Effector CD8-positive, alpha-beta T cell (primary cell): ENCODE measurements around the gene GRAMD2B.
"Not testable (repeated sequence)": the region's sequence is repeated elsewhere in the genome, so short reads cannot be mapped to it uniquely, and the experiment has no call there.

Experiments
- DNase-seq: peaks from one replicate; lab custom pipeline; 2025; lab: John Stamatoyannopoulos, UW
- total RNA-seq, 4 experiments: gene quantifications; one replicate each; lab custom pipeline; 2026; lab: John Stamatoyannopoulos, UW

The GRAMD2B gene, protein sequence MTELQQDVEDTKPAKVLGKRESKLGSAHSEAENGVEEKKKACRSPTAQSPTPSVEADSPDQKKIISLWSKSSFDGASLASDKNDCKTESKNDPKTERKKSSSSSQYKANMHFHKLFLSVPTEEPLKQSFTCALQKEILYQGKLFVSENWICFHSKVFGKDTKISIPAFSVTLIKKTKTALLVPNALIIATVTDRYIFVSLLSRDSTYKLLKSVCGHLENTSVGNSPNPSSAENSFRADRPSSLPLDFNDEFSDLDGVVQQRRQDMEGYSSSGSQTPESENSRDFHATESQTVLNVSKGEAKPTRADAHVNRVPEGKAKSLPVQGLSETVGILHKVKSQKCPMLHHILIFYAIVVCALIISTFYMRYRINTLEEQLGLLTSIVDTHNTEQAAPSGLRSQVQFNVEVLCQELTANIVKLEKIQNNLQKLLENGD
- 5.9 to 17.1 (median 8.8) reads per million in 4 experiments for total RNA-seq

DNA sequence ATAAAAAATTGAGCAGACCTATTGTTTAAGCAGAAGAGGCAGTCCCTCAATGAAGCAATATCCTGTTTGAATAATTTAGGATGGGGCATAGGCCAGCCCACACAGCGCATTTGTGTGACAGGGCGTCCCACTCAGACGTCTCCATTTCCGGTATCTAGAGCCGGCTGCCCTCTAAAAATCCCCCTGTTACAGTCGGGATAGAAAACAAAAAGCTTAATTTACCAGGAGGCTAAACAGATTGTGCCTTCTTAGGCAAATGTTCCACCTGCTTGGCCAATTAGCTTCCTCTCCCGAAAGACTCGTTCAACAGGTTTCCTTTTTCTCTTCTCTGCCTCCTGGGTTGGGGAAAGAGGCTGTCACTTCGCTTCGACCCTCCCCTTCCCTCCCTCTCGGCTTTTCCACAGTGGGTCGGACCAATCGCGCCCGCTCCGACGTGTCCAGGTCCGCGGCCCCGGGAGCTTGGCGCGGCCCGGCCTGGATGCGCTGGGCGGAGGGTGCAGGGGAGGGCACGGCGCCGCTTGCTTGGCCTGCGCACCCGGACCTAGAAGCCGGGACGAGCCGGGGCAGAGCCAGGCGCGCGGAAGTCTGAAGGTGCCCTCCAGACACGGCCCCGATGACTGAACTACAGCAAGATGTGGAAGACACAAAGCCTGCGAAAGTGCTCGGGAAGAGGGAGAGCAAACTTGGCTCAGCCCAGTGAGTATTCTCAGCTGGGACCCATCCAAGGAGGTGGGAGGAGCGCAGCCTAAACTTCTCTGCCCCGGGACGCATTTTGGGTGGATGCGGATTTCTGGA, at the start of gene GRAMD2B:
GRAMD2B (plus strand) TSS at position 416 of the 795 bp plus-strand sequence; CDS start at position 614, 198 bp downstream.
- peak; percentile 52 for DNase-seq

DNA sequence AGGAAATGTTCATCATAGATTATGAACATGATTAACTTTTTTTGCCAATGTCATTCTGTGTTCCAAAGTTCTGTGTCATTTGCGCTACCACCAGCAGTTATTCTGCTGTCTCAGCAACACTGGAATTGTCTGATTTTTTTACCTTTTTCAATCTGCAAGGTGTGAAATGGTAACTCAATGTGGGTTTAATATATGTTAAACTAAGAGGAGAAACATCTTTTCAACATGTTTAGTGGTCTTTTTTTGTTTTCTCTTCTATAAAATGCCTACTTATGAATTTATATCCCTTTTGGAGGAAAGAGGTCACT, 49.1 kb upstream of the GRAMD2B start:
- DNase-seq, result no peak

DNA sequence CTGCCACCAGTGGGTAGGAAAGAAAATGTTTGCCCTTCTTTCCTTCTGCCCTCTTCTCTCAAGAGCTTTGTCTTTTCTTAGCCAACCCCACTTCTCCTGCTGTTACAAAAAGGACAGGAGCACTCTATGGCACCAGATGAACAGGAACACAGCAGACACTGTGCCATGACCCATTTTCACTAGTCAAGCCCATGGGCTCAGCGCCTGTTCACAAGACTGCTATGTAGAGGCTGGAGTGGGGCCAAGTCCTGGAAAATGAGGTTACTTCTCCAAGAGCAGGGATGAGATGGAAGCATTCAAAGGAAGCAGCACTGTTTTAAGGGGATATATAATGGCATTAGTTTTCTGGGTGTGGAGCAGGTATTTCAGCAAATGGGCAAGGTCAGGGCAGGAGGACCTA, 46.8 kb upstream of the GRAMD2B start:
- DNase-seq, result no peak

DNA sequence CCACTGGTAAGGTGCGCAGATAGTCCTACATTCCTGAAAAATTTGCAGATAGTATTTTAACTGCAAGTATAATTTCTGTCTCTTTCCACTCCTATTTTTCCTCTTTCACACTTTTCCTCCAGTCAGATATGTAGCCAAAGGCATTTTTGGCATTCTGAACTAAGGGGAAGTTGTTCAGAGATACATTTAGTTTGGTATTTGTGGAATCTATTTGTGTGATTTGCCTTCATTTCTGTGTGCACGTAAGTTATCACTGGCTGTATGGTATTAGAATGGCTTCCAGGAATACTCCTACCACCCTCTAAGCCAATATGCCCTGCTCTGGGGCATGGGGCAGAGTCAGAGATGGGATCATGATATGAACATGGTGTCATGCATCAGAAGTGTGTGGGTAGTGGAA, 45.8 kb upstream of the GRAMD2B start:
- DNase-seq, result no peak

DNA sequence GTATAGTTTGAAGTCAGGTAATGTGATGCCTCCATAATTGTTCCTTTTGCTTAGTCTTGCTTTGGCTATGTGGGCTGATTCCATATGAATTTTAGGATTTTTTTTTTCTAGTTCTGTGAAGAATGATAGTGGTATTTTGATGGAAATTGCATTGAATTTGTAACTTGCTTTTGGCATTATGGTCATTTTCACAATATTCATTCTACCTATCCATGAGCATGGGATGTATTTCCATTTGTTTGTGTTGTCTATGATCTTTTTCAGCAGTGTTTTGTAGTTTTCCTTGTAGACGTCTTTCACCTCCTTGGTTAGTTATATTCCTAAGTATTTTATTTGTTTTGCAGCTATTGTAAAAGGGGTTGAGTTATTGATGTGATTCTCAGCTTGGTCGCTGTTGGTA, 42.9 kb upstream of the GRAMD2B start:
- DNase-seq, result not testable (repeated sequence)

DNA sequence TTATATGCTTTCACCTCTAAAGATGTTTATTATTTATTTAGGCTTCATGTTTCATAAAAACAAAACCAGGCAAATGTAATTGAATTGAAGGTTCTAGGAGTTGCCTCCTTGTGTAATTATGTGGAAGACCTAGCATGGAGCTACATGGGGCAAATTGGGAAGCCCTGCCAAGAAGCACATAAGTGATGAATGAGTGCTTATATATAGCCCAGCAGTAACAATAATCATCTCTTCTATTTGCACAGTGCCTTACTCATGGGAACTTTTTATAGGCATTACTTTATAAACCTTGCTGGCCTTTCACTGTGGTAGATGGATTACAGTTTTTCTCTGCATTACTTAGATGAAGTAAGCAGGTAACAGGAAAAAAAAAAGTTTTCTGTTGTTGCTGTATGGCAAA, 40.0 kb upstream of the GRAMD2B start:
- no peak for DNase-seq

DNA sequence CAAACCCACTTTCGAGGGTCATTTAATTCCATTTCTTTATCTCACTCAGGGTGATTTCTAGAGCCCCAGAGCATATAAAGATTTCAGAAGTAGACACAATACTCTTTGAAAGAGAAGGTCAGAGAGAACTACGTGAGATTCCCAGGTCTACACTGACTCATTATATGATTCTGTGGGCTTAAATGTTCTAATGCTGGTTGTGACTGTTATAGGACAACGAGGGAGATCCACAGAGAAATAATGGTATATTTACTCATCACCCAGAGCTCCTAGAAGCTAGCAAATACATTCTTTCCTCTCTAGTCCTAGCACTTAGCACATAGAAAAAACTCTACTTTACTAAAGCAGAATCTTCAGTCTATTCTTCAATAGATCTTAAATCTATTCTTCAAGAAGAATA, 39.4 kb upstream of the GRAMD2B start:
- no peak for DNase-seq

DNA sequence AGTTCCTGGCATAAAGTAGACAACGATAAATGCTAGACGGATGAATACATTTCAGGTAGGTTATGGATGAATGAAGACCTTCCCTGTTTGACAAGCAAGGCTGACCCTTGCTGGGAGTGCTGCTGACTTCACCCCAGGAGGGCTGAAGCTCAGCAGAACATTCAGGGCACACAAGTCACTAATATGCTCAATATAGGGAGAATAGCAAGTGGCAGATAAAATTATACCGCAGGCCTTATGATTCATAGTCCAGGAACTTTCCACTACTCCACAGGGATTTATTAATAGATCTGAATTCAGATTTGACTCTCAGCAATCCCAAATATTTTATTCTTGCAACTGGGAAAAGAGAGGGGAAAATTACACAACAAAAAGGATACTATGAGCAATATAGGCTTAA, 38.2 kb upstream of the GRAMD2B start:
- DNase-seq, result no peak

DNA sequence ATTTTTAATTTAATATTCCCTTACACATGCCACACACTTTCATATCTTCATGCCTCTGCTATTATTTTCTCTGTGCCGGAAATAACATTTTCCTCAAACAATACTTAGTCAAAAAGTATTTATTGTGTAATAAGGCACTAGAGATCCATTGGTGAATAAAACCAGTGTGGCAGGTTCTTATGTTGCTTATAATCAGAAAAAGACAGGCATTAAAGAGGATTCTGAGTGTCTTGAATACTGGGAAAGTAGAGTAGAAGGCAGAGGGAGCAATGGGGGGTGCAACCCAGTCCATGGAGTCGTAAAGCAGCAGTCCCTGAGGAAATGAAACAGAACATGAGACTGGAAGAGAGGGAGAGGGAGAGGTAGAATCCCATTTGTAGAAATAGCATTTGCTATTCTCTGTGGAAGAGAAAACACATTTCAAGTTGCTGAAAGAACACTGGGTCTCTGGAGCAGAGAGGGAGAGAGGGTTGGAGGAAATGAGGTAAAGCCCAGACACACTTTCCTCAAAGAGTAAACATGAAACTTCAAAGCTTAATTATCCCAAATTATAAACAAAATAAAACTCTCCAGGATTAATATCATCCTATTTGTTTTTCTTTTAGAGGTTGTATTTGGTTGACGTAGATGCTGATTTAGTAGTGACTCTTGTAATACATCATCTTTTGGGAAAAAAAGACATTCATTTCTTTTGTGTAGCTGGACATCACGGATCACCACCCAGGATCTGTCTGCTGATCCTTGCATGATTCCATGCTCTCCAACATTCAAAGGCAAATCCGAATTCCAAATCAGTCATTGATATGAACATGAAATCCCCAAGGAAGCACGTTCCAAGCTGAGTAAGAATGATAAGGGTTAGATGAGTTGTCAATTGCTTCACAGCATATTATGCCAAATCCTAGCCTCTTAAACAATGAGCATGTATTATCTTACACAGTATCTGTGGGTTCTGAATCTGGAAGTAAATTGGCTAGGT, 37.4 kb upstream of the GRAMD2B start:
- DNase-seq, result no peak

DNA sequence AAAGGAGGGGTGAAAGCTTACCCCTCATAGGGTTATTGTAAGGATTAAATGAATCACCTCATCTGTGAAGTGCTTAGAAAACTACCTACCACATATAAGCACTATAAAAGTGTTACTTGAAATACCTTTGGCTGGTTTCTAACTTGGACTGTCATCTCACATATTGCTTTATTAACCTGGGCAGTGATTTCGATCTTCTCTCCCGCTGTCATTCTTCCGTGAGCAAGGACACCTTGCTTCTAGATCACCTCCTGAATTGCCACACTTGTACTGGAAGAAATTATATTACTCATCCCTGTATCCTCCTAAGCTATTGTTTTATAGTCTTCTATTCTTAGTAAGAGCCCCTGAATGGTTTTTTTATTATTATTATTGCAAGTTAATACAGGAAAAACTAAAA, 34.0 kb upstream of the GRAMD2B start:
- DNase-seq, result no peak

DNA sequence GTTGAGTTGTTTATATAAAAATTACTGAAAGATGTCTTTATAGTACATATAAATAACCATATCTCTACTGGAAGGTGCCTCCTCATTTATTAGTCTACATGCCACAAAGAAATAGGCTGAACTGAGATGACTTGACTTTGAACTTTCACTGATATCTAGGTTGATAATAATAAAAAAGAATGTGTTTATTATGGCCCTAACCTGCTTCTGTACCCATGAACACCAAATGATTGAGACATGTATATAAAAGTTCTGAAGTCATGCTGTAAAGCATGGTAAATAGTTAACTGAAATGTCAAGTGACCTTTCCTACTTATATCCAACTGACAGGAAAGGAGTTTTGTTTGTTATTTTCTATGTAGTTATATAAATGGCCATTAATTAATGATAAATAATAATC, 33.2 kb upstream of the GRAMD2B start:
- DNase-seq, result no peak

DNA sequence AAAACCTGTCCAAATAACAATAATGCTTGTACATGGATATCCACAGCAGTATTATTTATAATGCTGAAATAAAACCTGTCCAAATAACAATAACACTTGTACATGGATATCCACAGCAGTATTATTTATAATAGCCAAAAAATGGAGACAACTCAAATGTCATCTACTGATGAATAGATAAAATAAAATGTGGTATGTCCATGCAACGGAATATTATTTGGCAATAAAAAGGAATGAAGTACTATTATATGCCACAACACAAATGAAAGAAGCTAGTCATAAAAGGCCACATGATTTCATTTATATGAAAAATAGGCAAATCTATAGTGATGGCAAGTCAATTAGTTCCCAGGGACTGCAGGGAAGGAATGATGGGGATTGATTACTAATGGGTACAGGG, 31.8 kb upstream of the GRAMD2B start:
- DNase-seq, result no peak

DNA sequence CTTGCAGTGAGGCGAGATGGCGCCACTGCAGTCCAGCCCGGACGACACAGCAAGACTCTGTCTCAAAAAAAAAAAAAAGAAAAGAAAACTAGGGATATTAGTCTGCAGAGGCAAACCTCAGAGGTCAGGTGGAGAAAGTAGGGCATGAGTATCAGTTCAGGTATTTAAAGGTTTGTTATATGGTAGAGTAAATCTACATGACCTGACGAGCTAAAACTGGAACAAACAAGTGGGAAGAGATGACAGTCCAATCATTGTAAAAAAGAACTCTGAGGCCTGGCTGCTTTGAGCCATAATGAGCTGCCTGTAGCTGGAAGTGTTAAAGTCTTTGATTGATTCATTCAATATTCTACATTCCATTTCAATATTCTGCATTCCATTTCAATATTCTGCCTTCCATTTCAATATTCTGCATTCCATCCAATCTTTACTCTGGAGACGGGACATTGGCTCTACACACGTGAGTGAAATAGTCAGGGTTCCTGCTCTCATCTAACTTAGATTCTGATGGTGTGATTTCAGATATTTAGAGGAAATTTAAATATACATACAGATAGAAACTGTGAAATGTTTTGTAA, 28.9 kb upstream of the GRAMD2B start:
- DNase-seq, result no peak

DNA sequence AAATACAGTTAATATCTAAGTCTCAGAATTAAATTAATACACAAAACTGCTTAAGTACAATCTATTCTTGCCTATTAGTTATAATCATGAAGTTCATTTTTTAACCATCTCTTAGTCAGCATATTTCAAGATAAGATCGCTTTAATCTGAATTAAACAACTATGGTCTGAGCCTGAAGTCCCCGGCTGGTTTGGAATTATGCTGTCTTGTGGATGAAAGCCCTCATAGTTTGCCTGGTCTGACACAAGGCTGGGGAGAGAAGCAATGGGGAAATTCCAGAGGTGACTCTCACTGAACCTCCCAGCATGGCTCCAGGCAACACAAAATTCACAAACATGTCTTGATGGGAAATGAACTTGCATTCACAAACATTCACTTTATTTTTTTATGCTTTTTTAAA, 28.0 kb upstream of the GRAMD2B start:
- DNase-seq, result no peak

DNA sequence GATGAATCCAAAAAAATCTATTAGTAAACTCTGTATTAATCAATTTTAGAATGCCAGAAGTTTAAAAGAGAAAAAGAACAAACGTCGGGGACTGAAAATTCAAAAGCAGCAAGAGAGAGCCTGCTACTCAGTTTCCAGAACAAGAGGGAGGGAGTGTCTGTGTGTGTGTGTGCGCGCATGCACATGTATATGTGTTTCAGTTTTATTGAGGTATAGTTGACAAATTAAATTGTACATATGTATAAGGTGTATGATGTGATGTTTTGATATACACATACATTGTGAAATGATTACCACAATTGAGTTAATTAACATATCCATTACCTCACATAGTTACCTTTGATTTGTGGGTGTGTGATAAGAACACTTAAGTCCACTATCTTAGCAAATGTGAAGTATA, 27.6 kb upstream of the GRAMD2B start:
- DNase-seq, result no peak

DNA sequence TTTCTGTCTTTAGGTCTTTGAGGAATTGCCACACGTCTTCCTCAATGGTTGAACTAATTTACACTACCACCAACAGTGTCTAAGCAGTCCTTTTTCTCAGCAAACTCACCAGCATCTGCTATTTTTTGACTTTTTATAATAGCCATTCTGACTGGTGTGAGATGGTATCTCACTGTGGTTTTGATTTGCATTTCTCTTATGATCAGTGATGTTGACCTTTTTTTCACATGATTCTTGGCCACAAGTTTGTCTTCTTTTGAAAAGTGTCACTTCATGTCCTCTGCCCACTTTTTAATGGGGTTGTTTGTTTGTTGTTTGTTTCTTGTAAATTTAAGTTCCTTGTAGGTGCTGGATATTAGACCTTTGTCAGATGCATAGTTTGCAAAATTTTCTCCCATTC, 26.5 kb upstream of the GRAMD2B start:
- not testable (repeated sequence) for DNase-seq

DNA sequence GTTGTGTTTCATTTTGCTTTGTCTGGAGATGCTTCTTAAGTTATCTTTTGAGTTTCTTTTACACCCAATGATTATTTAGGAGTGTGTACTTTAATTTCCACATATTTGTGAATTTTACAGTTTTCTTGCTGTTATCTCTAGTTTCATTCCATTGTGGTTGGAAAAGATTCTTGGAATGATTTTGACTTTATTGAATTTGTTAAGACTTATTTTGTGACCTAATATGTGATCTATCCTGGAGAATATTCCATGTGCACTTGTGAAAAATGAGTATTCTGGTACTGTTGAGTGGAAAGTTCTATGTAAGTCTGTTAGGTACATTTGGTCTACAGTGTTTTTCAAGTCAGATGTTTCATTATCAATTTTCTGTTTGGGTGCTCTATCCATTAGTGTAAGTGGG, 24.4 kb upstream of the GRAMD2B start:
- DNase-seq, result no peak

DNA sequence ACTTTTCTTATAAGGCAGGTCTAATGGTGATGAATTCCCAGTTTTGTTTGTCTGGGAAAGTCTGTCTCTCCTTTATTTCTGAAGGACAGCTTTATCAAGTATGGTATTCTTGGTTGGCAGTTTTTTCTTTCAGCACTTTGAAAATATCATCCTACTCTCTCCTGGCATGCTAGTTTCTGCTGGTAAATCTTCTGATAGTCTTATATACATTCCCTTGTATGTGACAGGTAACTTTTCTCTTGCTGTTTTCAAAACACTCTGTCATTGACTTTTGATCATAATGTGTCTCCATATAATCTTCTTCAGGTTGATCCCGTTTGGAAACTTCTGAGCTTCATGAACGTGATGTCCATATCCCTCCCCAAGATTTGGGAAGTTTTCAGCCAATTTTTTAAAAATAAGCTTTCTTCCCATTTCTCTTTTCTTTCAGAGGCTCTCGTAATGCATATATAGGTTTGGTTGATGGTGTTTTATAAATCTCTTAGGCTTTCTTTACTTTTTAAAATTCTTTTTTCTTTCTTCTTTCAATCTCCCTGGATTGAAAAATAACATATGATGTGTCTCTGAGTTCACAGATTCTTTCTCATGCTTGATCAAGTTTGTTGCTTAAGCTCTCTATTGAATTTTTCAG, 22.5 kb upstream of the GRAMD2B start:
- no peak for DNase-seq

DNA sequence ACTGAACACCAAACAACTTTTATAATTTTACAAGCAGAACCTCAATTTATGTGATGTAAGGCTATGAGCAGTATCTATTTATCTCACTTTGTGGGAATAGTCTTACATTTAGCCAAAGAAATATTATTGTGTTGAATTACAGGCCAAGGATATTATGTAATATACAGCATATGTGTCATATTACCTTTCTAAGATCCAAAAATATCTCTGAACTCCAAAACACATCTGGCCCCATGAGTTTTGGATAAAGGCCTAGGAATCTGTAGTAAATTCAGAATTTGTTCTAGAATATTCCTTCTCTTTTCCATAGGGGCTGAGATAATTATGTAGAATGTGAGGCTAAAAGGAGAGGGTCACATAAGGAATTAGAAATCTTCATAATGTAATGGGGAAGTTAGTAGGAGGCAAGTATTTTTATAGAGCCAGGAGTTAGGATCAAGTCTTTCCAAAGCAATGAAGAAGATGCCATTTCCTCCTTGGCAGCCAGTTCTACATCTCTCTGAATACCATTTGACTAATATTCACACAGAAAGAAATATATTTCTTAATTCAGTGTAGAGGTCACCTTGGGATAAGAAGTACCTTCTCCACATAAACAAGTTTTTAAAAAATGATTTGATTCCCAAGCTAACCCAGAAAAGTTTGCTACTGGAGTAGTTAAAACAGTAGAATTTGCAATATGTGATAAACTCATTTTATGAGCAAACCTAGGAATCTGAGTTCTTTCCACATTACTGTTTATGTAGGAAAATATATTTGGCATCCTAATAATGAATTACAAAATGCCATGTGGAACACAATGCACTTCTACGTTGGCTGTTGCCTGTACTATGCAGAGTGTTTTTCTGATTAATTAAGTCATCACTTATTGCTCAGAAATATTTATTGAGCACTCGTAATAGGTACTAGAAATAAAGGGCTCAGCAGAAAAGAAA, 20.3 kb upstream of the GRAMD2B start:
- DNase-seq, result no peak

DNA sequence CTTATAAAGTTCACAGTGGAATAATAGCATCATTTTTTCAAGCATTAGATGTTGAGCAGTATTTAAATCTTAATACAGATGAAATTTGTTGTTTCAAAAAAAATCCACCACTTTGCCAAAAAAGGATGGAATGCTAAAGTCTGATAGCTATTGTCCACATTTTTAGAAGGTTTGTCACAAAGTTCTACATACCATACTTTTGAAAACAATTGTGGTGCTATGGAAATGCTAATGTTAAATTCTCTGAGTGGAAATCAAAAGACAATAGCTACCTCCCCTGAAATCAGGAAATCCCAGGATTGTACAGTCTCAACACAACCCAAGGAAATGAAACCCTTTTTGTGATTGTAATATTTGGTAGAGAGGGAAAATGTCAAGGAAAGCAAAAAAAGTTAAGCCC, 19.3 kb upstream of the GRAMD2B start:
- DNase-seq, result no peak
